HG02678 (cell line): ENCODE data around the gene ACBD6.
A peak's percentile ranks its signal among the peaks of the same experiment; 100 is the strongest.
"Not testable (repeated sequence)": the region's sequence is repeated elsewhere in the genome, so short reads cannot be mapped to it uniquely, and the experiment has no call there.

ENCODE experiments used
- ATAC-seq: cut with Tn5 transposase; IDR thresholded peaks from one replicate; pipeline ENCODE4 v1.9.1; 2021; ENCODE audit warnings: mild to moderate bottlenecking, moderate library complexity; ENCODE audit not compliant: unreplicated experiment

Gene ACBD6

GRCh38 chr1:180489976-180490375, 12.4 kb downstream of the ACBD6 start:
- ATAC-seq = no peak

DNA sequence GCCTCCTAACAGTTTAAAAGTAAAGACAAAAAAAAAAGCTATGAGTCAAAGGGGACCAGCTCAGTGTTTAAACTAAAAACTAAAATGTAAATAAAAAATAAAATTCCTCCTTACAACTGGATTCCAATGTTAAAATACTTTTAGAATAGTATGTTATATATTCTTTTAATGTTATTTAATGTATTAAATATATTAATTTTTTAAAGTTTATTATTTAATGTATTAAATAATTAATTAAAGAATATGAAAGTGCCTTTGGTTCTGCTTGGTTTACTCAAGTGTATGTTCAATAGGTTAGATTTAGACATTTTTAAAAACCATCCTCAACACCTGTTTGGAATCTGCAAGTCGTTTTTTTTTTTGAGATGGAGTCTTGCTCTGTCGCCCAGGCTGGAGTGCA, 13.1 kb downstream of the ACBD6 start:
- no peak for ATAC-seq

GRCh38 chr1:180488661-180489060, 13.7 kb downstream of the ACBD6 start:
- ATAC-seq = no peak

- no peak for ATAC-seq
These were observed 16.3 kb downstream of the ACBD6 start for GRCh38 chr1:180486092-180486491.

DNA sequence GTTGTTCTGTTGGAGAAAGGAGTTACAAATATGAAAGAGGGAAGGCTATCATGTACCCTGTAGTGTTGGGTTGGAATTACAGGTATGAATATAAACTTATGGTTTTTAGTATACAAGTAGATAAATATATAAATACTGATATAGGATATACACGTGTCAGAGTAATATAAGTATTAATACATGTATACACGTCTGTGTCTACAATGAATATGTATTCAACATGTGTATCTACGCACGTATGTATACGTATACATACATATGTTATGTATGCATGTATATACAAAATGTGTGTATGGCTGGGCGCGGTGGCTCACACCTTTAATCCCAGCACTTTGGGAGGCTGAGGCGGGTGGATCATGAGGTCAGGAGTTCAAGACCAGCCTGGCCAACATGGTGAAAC, 17.9 kb downstream of the ACBD6 start:
- ATAC-seq = no peak

DNA sequence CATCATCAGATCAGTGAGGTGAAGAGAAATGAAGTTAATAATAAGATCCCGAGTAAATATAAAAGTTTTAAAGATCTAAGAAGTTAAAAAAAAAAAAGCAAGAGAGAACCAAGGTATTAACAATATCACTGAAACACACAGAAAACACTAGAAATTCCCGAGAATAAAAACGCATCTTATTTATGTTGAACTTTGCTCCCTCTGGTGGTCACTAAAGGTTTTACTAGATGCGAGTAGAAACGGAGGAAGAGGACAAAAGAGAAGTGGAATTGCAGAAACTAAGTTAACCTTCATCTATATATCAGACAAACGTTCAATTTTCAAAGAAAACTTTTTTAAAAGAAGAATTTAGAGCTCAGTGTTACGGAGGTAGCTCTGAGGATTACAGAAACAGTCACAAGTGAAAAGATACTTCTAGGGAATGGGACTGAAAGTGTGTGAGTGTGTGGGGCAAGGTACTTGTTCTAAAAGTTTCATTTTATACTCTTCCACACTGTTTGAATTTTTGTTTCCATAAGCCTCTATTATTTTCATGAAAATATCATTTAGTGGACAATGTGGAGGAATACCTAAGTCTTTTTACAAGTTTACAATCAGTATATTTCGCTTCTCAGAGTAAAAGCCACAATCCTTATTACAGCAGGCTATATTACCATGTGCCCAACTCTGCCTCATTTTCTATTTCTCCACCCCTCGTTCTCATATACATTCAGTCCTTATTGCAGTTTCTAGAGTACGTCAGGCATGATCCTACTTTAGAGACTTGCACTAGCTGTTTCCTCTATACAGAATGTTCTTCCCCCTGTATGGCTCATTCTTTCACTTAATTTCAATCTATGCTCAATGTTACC, 19.7 kb downstream of the ACBD6 start:
- ATAC-seq = no peak

- no peak for ATAC-seq
These were observed 32.3 kb downstream of the ACBD6 start for GRCh38 chr1:180470031-180470430.

DNA sequence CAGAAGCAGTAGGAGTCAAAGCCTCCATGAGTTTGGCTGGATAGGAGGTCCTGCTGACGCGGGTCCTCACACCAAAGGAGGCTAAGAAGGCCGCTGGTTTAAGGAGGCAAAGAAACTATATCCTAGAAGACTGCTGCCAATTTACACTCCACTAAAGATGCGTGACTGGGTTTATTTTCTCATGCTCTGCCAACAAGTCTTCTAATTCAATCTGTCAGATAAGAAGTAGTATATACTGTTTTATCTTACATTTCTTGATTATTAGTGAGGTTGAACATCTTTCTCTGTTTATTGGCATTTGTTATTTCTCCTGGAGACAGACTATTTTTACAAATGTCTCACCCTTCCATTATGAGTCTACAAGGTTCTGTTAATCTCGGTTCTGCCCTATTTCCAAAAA, 34.1 kb downstream of the ACBD6 start:
- ATAC-seq = no peak

DNA sequence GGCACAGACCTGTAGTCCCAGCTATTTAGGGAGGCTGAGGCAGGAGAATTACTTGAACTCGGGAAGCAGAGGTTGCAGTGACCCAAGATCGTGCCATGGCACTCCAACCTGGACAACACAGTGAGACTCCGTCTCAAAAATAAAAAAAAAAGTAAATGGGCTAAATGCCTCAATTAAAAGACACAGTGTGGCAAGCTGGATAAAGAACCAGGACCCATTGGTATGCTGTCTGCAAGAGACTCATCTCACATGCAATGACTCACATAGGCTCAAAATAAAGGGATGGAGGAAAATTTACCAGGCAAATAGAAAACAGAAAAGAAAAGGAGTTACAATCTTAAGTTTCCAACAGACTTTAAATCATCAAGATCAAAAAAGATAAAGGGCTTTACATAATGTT, 40.3 kb downstream of the ACBD6 start:
- ATAC-seq = no peak

DNA sequence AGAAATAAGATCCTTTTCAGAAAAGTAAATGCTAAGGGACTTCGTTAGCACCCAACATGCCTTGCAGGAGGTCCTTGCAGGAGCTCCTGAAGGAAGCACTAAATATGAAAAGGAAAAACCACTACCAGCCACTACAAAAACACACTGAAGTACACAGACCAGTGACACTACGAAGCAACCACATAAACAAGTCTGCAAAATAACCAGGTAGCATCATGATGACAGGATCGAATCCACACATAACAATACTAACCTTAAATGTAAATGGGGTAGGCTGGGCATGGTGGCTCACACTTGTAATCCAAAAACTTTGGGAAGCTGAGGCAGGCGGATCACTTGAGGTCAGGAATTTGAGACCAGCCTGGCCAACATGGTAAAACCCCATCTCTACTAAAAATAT, 40.7 kb downstream of the ACBD6 start:
- ATAC-seq = not testable (repeated sequence)

GRCh38 chr1:180458807-180459206, 43.6 kb downstream of the ACBD6 start:
- ATAC-seq = no peak

- no peak for ATAC-seq
These were observed 46.2 kb downstream of the ACBD6 start for GRCh38 chr1:180456191-180456590.

- ATAC-seq = no peak
These were observed 50.9 kb downstream of the ACBD6 start for GRCh38 chr1:180451504-180451903.

DNA sequence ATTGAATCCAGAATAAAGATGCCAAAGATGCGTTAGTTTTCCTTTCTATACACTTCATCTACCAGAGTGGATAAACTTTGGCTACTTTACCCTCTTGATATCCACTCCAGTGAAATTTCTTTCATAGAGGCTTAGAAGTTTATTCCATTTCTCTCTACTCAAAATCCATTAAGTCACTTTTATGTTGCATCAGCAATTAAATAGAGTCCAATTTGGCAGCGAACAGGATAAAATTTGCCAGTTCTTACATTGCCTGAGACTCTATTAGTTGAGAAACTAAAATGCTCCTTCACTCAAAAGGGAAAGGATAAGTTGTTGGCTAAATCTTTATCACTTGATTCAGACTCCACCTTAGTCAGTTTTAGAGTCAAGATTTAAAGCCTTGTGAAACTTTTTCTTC, 57.9 kb downstream of the ACBD6 start:
- ATAC-seq = no peak

- no peak for ATAC-seq
These were observed 62.0 kb downstream of the ACBD6 start for GRCh38 chr1:180440335-180440734.

DNA sequence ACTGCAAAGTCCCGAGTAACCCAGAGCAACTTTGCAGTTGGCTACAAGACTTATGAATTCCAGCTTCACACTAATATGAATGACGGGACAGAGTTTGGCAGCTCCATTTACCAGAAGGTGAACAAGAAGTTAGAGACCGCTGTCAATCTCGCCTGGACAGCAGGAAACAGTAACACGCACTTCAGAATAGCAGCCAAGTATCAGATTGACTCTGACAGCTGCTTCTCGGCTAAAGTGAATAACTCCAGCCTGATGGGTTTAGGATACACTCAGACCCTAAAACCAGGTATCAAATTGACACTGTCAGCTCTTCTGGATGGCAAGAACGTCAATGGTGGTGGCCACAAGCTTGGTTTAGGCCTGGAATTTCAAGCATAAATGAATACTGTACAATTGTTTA, 66.8 kb downstream of the ACBD6 start:
- ATAC-seq = no peak

DNA sequence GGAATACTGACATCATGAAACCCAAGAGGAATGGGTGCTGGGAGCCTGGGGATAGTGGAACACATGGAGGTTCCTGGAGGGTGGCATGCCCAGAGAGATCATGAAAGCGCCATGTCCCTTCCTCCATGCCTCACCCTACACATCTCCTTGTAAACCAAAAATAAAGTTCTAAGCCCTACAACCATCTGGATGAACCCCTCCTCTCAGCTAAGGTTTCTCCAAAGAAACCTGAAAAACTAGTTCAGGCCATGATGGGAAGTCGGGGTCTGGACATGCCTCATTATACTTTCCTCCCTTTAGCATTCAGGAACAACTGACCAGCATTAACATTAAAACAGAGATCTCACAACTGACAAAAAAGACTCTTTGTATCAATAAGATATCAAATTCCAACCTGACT, 68.5 kb downstream of the ACBD6 start:
- no peak for ATAC-seq

DNA sequence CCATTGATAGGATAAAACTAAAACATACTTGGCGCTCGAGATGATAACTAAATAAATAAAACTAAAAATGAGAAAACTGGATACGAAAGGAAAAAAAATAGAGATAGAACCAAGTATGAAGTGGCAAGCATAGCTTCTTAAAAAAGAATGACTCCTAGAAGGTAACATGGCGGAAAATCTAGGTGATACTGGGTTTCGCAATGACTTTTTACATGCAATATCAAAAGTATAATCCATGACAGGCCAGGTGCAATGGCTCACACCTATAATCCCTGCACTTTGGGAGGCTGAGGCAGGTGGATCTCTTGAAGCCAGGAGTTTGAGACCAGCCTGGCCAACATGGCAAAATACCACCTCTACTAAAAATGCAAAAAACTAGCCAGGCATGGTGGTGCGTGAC, 70.7 kb downstream of the ACBD6 start:
- ATAC-seq = no peak

DNA sequence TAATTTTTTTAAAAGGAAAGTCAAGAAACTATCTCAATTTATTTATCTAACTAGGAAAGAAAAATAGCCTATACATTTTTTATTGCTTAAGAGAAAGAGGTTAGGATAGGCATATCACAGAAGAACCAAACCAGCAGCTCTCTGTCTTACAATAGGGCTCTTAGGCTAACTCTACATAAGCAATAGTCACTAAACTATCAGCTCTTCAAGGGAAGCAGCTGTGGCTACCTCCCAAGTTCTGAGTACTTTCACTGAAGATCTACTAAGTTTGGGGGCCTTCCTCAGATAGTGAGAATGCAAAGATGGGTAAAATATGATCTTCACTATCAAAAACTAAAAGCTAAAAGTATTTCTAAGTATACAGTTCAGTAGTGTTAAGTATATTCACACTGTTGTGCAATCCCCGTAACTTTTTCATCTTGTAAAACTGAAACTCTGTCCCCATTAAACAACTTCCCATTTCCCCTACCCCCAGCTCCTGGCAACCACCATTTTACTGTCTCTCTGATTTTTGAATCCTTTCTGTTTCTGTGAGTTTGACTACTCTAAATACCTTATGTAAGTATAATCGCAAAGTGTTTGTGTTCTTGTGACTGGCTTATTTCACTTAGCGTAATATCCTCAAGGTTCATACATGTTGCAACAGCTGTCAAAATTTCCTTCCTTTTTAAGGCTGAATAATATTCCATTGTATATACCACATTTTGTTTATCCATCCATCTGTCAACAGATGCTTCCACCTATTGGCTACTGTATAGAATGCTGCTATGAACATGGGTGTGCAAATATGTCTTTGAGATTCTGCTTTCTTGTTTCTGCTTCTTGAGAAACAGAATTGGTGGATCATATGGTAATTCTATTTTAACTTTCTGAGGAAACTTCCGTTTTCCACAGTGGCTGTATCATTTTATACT, 73.3 kb downstream of the ACBD6 start:
- no peak for ATAC-seq

DNA sequence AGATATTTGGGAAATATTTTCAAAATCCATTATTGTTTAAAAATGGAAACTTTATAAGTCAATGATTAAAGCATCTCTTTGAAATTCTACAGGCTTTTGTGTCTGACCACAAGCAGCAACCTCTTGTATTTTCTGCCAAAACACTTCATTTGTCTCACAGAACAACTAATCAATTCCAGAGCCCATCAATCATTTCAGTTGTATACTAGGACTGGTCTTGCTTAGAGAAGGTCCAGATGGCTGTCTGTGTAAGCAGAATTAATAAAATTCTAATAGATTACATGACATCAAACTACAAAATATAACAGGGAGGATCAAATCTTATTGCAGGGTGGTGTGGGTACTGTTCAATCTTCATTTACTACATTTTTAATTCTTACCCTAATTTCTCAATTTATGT, 76.4 kb downstream of the ACBD6 start:
- no peak for ATAC-seq

- peak; percentile 41 for ATAC-seq
These were observed 77.4 kb downstream of the ACBD6 start for GRCh38 chr1:180424848-180425457.

DNA sequence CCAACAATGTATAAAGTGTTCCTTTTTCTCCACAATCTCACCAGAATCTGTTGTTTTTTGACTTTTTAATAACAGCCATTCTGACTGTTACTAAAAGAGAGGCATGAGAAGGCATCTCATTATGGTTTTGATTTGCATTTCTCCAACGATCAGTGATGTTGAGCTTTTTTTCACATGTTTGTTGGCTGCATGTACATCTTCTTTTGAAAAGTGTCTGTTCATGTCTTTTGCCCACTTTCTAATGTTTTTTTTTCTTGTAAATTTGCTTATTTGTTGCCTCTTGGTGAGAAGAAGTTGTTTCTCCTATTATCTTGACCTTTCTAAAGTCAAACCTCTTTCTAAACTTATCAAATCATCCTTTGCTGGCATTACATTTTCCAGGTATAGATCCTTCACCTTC, 80.8 kb downstream of the ACBD6 start:
- no peak for ATAC-seq
